Stimulated activated naive B cell treated with anti-CD40 and anti-IgM and Interleukin-4, amounts not matched to agents 10 μg/mL and 1 μg/mL and 100 μg/mL, for 72 hours (primary cell): Measurements from ENCODE around the gene CCDC88C.
"Not testable (repeated sequence)": the region's sequence is repeated elsewhere in the genome, so short reads cannot be mapped to it uniquely, and the experiment has no call there.

Experiments used
- ATAC-seq, 2 donors: fragments of 150-1000 bp; cut with Tn5 transposase; replicated peaks; 2 replicates each; pipeline ENCODE4 v1.10.0; 2021; ENCODE audit warnings: moderate library complexity in 1 of 2
- DNase-seq: peaks from one replicate; pipeline ENCODE4 v3.0.0; 2021
- H3K27ac Mint-ChIP-seq: one replicate; pipeline ENCODE4 v1.8.0; 2022; ENCODE audit warnings: mild to moderate bottlenecking, mixed read lengths
- H3K27me3 Mint-ChIP-seq, 2 donors: one replicate each; pipeline ENCODE4 v1.8.0; 2022; ENCODE audit warnings: mixed read lengths in 2 of 2
- H3K36me3 Mint-ChIP-seq, 2 donors: one replicate each; pipeline ENCODE4 v1.8.0; 2022; ENCODE audit warnings: mixed read lengths in 2 of 2, mild to moderate bottlenecking in 1 of 2
- H3K4me1 Mint-ChIP-seq, 2 donors: one replicate each; pipeline ENCODE4 v1.8.0; 2022; ENCODE audit warnings: mixed read lengths in 2 of 2, mild to moderate bottlenecking in 1 of 2
- H3K4me3 Mint-ChIP-seq, 2 donors: one replicate each; pipeline ENCODE4 v1.8.0; 2022; ENCODE audit warnings: mild to moderate bottlenecking in 2 of 2, mixed read lengths in 2 of 2, moderate library complexity in 1 of 2
- H3K9me3 Mint-ChIP-seq, 2 donors: one replicate each; pipeline ENCODE4 v1.8.0; 2022; ENCODE audit warnings: mixed read lengths in 2 of 2, mild to moderate bottlenecking in 1 of 2

Gene CCDC88C

GRCh38 chr14:91410771-91411536 lies 6.7 kb downstream of the CCDC88C start:
- DNase-seq = no peak
- peak overlapping the region; percentile 56 to 82 for H3K4me3 Mint-ChIP-seq
- H3K36me3 Mint-ChIP-seq = peaks cover 61 to 79% of the 10 kb centered on the region in 2 donors
- H3K4me1 Mint-ChIP-seq = peaks cover 62 to 91% of the 10 kb centered on the region in 2 donors
- H3K9me3 Mint-ChIP-seq = no peaks in the 10 kb centered on the region
- peak overlapping the region; percentile 95 for H3K27ac Mint-ChIP-seq
- no peaks in the 10 kb centered on the region for H3K27me3 Mint-ChIP-seq
- peak; percentile 63 to 66 for ATAC-seq

GRCh38 chr14:91409928-91410718 lies 7.5 kb downstream of the CCDC88C start:
- peak overlapping the region; percentile 95 for H3K27ac Mint-ChIP-seq
- peaks cover 62 to 76% of the 10 kb centered on the region in 2 donors for H3K36me3 Mint-ChIP-seq
- ATAC-seq = peak; percentile 77 to 80
- H3K4me1 Mint-ChIP-seq = peaks cover 61 to 91% of the 10 kb centered on the region in 2 donors
- no peaks in the 10 kb centered on the region for H3K9me3 Mint-ChIP-seq
- H3K4me3 Mint-ChIP-seq = peak overlapping the region; percentile 56 to 82
- no peaks in the 10 kb centered on the region for H3K27me3 Mint-ChIP-seq
- DNase-seq = no peak

DNA sequence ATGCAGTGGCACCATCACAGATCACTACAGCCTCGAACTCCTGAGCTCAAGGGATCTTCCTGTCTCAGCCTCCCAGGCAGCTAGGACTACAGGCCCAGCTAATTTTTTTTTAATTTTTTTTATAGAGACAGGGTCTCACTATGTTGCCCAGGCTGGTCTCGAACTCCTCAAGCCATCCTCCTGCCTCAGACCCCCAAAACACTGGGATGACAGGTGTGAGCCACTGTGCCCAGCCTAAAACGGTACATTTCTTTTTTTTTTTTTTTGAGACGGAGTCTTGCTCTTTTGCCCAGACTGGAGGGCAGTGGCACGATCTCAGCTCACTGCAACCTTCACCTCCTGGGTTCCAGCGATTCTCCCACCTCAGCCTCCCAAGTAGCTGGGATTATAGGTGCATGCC lies 8.4 kb downstream of the CCDC88C start:
- H3K9me3 Mint-ChIP-seq, H3K27me3 Mint-ChIP-seq, ATAC-seq, H3K4me3 Mint-ChIP-seq, DNase-seq: not testable (repeated sequence)
- H3K27ac Mint-ChIP-seq = peak overlapping the region; percentile 74
- peaks cover 61 to 74% of the 10 kb centered on the region in 2 donors for H3K36me3 Mint-ChIP-seq
- peaks cover 60 to 91% of the 10 kb centered on the region in 2 donors for H3K4me1 Mint-ChIP-seq

GRCh38 chr14:91406982-91407381 lies 10.6 kb downstream of the CCDC88C start:
- peaks cover 50 to 73% of the 10 kb centered on the region in 2 donors for H3K36me3 Mint-ChIP-seq
- DNase-seq = no peak
- peaks cover 62 to 93% of the 10 kb centered on the region in 2 donors for H3K4me1 Mint-ChIP-seq
- no peak for ATAC-seq
- H3K27me3 Mint-ChIP-seq = no peaks in the 10 kb centered on the region
- H3K4me3 Mint-ChIP-seq = no peak overlapping the region
- H3K27ac Mint-ChIP-seq = peak overlapping the region; percentile 71
- H3K9me3 Mint-ChIP-seq = no peaks in the 10 kb centered on the region

GRCh38 chr14:91406451-91406850 lies 11.2 kb downstream of the CCDC88C start:
- Mint-ChIP-seq H3K9me3 (no peaks in the 10 kb centered on the region), H3K27me3 (no peaks in the 10 kb centered on the region), H3K27ac (peak overlapping the region; percentile 71), H3K36me3 (peaks cover 50 to 75% of the 10 kb centered on the region in 2 donors), H3K4me3 (no peak overlapping the region), H3K4me1 (peaks cover 59 to 94% of the 10 kb centered on the region in 2 donors)
- DNase-seq (no peak), ATAC-seq (no peak)

DNA sequence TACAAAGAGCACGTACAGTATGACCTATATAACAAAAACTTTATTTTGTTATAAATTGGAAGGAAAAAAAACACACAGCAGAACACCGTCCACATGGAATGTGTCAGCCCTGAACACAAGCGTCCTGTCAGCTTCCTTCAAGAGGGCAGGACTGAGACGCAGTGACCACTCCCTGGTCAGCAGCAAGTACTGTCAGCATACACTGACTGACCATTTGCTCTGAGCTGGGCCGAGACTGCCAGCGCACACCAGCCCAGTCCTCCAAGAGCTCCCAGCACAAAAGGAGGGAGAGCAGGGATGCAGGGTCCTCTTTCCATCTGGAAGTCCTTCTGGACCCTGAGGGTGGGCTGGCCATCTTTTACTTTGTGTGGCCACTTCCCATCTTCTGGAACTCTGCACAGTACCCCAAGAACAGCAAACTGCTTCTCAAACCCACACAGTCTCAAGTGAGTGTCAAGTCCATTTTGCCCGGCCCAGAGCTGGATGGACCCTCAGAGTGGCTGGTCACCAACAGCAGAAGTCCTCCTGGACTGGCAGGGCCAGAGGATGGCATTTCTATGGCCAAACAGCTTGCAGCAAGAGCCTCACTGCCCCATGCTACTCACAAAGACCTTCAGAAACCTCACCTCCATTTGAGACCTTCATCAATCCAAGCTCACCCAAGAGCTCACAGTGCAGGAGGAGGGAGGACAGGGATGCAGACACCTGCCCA lies 11.7 kb downstream of the CCDC88C start:
- peaks cover 48 to 69% of the 10 kb centered on the region in 2 donors for H3K36me3 Mint-ChIP-seq
- H3K4me1 Mint-ChIP-seq = peaks cover 53 to 90% of the 10 kb centered on the region in 2 donors
- no peak overlapping the region for H3K4me3 Mint-ChIP-seq

GRCh38 chr14:91405241-91405721 lies 12.3 kb downstream of the CCDC88C start:
- Mint-ChIP-seq H3K4me1 (peaks cover 51 to 90% of the 10 kb centered on the region in 2 donors), H3K27ac (peak overlapping the region; percentile 65), H3K9me3 (no peaks in the 10 kb centered on the region), H3K36me3 (peaks cover 44 to 64% of the 10 kb centered on the region in 2 donors), H3K27me3 (no peaks in the 10 kb centered on the region), H3K4me3 (no peak overlapping the region)
- ATAC-seq = no peak
- DNase-seq = no peak

More for the DNA sequence above, 11.7 kb downstream of the CCDC88C start:
- H3K27me3 Mint-ChIP-seq = no peaks in the 10 kb centered on the region
- no peak for ATAC-seq
- H3K9me3 Mint-ChIP-seq = no peaks in the 10 kb centered on the region
- H3K27ac Mint-ChIP-seq = peak overlapping the region; percentile 71
- no peak for DNase-seq

DNA sequence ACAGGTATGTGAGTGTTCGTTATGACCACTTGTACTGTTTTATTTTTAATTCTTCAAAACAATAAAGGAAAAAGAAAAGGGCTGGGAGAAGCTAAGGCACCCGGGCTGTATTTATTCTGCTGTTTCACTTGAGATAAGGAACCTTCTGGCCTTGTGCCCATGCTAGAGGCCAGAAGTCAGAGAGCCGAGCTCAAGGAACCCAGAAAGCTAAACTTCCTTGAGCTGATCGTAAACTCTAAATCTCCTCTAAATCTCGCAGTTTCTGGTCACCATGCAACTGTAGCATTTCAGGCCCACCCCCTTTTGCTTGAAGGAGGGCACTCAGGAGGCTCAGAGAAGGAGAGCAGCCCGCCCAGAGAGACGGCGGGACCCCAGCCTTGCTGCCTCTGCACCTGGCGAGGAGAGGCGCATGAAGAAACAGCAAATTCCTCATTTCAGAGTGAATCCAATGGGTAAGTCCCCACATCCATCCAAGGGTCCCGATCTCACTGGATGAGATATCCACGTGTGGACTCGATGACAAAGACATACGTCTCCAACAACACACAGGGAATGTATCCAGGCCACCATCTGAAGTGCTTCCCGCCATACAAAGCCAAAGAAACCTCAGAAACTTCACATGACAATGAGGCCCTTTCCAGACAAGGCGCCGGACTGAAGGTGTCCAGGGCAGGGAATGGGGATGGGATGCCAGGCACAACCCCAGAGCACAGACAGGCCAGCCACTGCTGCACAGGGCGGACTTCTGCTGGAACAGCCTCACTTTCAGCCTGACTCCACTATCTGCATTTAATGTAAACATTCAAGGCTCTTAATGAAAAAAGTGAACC lies 14.6 kb downstream of the CCDC88C start:
- no peaks in the 10 kb centered on the region for H3K9me3 Mint-ChIP-seq
- ATAC-seq = no peak
- no peak for DNase-seq
- H3K4me3 Mint-ChIP-seq = no peak overlapping the region
- no peaks in the 10 kb centered on the region for H3K27me3 Mint-ChIP-seq
- H3K27ac Mint-ChIP-seq = peak overlapping the region; percentile 84
- peaks cover 53 to 92% of the 10 kb centered on the region in 2 donors for H3K4me1 Mint-ChIP-seq
- H3K36me3 Mint-ChIP-seq = peaks cover 29 to 53% of the 10 kb centered on the region in 2 donors

DNA sequence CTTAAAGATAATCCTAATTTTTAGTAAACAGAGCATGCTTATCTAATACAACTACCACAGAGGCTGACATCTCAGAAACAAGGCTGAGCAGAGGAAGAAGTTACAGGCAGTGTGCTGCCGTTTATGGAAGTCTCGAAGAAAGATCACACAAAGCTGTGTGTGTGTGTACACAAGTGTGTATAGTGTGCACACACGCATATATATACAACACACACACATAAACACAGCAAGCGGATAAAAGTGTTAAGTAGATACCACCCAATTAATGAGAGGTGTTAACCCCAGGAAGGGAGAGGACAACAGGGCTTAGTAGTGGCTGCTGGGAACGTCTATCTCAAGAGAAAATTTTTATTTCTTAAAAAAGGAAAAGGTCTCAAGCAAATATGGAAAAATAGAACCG lies 15.3 kb downstream of the CCDC88C start:
- Mint-ChIP-seq H3K27me3 (no peaks in the 10 kb centered on the region), H3K36me3 (peaks cover 25 to 49% of the 10 kb centered on the region in 2 donors), H3K27ac (peak overlapping the region; percentile 33), H3K4me3 (peak overlapping the region; percentile 41 to 59), H3K4me1 (peaks cover 58 to 95% of the 10 kb centered on the region in 2 donors), H3K9me3 (no peaks in the 10 kb centered on the region)
- DNase-seq (no peak), ATAC-seq (no peak)

- peaks cover 20 to 45% of the 10 kb centered on the region in 2 donors for H3K36me3 Mint-ChIP-seq
- DNase-seq (no peak), ATAC-seq (no peak)
- no peaks in the 10 kb centered on the region for H3K27me3 Mint-ChIP-seq
- peaks cover 57 to 95% of the 10 kb centered on the region in 2 donors for H3K4me1 Mint-ChIP-seq
- no peak overlapping the region for H3K4me3 Mint-ChIP-seq
- peak overlapping the region; percentile 37 for H3K27ac Mint-ChIP-seq
- H3K9me3 Mint-ChIP-seq = no peaks in the 10 kb centered on the region
Measured at GRCh38 chr14:91401751-91402150, 15.9 kb downstream of the CCDC88C start.

DNA sequence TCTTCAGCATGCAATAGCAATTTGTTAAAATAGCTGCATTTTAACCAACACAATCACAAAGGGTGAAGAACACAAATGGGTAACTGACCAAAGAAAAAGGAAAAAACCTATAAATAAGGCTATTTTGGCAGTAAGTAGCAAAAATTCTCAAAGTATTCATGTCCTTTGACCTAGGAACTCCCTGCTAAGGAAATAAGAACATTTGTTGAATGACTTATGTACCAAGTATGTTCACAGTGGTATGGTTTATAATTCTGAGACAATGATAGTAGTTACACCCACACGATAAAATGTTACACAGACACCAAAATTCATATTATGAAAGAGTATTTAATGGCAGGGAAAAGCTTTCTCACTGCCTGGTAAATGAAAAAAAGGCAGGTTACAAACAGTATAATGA lies 16.9 kb downstream of the CCDC88C start:
- Mint-ChIP-seq H3K4me1 (peaks cover 61 to 95% of the 10 kb centered on the region in 2 donors), H3K27ac (peak overlapping the region; percentile 98), H3K9me3 (no peaks in the 10 kb centered on the region), H3K36me3 (peaks cover 17 to 45% of the 10 kb centered on the region in 2 donors), H3K27me3 (no peaks in the 10 kb centered on the region), H3K4me3 (peak overlapping the region; percentile 97 to 98)
- DNase-seq = no peak
- no peak for ATAC-seq

DNA sequence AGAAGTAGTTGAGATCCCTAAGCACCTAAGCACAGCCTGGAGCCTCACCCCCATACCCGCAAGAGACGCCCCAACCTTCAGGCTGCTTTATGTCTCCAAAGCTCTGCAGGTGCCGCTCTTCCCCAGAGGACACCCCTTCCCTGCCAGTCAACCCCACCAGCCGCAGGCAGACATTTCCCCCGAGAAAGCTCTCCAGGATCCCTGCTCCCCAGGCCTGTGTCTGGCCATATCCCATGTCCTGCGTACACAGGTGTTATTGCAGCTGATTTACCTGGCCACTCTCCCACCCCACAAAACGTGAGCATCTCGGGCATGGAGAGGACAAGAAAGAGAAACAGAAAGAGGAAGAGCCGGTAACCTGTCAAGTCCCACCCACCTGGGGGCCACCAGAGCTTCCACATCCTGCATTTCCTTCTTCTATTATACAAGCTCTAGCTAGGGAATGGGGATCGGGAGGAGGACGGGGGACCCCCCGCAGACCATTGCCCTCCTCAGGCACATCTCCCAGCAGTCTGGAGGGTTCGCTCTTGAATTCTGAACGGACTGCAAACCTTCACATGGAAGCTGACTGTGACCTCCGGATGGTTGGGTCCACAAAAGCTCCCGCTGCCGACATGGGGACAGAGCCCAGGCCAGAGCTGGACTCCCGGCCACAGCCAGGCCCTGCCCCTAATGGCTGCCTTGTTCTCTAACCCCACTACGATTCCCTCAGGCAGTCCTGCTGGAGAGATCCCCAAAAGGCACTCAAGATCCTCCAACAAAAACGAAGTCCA lies 17.6 kb downstream of the CCDC88C start:
- Mint-ChIP-seq H3K9me3 (no peaks in the 10 kb centered on the region), H3K27ac (peak overlapping the region; percentile 98), H3K27me3 (no peaks in the 10 kb centered on the region), H3K4me1 (peaks cover 64 to 95% of the 10 kb centered on the region in 2 donors), H3K4me3 (peak overlapping the region; percentile 97 to 98), H3K36me3 (peaks cover 21 to 50% of the 10 kb centered on the region in 2 donors)
- ATAC-seq (peak; percentile 65), DNase-seq (no peak)

DNA sequence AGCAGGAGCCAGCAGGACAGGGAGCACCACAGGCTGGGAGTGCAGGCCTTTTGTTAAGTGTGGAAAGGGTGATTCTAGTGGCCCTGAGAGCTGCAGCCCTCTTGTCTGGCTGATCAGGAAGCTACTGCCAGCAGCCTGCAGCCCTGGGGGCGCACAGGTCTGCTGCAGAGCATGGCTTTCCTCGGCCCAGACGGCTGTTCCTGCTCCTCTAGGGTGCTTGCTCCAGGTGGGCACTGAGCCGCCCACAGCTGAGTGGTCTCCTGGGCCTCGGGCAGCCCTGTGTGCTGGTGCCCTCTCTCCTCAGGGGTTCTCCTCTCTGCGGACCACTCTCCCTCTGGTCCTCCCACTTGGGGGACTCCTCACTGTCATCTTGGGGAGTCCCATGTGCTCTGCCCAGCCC lies 18.9 kb downstream of the CCDC88C start:
- no peaks in the 10 kb centered on the region for H3K9me3 Mint-ChIP-seq
- ATAC-seq = no peak

More for the DNA sequence above, 18.9 kb downstream of the CCDC88C start:
- peak overlapping the region; percentile 98 for H3K27ac Mint-ChIP-seq
- no peak for DNase-seq
- no peaks in the 10 kb centered on the region for H3K27me3 Mint-ChIP-seq
- peak overlapping the region; percentile 97 to 98 for H3K4me3 Mint-ChIP-seq
- H3K4me1 Mint-ChIP-seq = peaks cover 65 to 95% of the 10 kb centered on the region in 2 donors
- H3K36me3 Mint-ChIP-seq = peaks cover 23 to 49% of the 10 kb centered on the region in 2 donors
